Measurements from ENCODE around the gene PDZD4.

DNA sequence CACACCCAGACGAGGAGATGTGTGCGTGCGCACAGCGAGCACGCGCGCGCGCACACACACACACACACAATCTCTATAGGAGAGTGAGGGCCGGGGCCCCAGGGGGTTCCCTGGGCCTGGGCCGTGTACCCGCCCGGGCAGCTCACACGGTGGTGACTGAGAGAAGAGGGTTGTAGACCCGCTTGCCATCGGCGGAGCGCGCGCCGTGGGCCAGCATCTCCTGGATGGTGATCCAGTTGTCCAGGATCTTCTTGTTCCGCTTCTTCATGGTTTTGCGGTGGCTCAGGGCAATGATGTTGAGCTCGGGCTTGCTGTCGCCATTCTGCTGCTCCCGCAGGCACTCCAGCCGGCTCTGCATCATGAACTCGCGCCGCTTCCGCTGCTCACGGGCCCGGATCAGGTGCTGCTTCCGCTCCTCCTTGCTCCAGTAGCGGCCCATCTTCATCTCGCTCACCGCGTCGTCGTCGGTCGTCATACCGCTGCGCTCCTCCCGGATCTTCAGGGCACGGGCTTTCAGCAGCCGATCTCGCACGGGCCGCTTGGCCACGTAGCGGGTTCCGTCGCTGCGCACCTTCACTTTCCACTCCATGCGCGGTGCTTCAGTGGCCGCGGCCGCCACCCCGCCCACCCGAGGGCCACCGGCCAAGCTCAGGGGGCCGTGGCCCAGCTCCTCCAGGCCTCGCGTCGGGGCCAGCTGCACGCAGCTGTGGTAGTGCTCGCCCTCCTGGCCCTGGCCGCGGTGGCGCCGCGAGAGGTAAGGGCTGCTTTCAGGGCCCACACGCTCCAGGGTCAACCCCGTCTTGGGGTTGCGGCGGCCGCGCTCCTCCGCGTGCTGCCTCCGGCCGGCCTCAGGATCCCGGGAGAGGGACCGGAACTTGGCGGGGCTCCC lies 26.9 kb downstream of the PDZD4 start:
- no peak for TF ChIP-seq CTCF (IDR thresholded peaks at IDR 0.05)
- no peak for TF ChIP-seq POLR2AphosphoS5 (IDR thresholded peaks at IDR 0.05)
